CD4-positive, alpha-beta T cell treated with Interleukin-4 for 4 hours (primary cell): ENCODE results near the gene PHF21A.

Experiments used
- DNase-seq: peaks from one replicate; pipeline ENCODE4 v3.0.0-alpha.2; 2020

PHF21A gene

GRCh38 chr11:46072172-46072964 lies 48.9 kb downstream of the PHF21A start:
- no peak for DNase-seq

DNA sequence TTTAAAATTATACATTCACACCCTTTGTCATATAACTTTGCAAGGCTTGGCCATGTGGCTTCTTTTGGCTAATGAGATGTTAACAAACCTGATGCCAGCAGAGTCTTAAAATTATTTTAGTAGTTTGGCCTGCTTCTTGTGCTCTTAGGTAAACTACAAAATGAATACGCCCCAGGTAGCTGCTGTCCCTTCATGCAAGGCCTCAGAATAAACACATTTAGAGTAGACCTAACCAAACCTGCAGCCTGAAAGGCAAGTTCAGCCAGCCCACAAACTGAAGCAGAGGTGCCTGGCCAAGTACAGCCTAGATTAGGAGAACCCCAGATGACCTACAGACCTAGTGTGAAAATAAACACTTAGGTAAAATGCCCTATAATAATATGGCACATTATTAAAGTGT lies 50.2 kb downstream of the PHF21A start:
- DNase-seq = no peak

DNA sequence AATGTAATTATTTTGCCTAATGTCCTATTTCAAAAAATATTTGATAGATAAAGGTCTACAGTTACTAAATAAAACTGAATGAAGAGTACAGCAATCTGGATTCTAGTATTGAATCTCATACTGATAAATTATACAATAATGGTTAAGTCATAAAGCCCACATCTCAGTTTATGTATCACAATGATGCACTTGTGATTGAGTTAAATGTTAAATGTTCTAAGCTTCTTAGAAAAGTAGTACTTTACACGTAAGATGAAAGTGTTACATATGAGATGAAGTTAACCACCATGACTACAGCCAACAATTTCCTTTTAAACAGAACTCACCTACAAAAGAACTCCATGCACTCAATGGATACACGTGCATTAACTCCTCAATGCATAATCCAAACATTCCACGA lies 51.7 kb downstream of the PHF21A start:
- no peak for DNase-seq

DNA sequence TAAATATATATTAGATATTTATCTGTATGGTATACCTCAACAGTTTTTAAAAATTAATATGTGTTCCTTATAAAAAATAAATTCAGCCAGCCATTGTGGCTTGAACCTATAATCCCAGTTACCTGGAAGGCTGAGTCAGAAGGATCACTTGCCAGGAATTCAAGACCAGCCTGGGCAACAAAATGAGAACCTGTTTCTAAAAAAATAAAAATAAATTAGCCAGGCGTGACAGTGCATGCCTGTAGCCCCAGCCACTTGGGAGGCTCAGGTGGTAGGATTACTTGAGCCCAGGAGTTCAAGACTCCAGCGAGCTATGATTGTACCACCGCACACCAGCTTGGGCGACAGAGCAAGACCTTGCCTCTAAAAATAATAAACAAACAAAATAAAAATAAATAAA lies 54.9 kb downstream of the PHF21A start:
- no peak for DNase-seq

DNA sequence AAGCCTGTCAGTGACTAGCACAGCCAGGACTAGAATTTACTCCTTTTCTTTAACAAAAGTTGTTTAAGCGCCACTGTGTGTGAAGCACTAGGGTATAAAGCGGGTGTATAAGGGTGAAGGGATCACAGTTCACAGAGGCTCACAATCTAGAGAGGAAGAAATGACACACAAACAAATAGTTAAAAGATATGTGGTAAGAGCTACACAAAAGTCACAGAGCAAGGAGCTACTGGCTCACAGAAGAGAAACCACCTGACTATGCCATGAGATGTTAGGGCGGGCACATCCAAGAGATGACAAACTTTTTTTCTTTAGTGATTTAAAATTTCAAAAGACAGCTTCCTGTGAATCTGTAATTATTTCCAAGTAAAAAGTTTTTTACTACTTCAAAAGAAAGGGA lies 55.6 kb downstream of the PHF21A start:
- no peak for DNase-seq

GRCh38 chr11:46064221-46064620 lies 57.0 kb downstream of the PHF21A start:
- no peak for DNase-seq

DNA sequence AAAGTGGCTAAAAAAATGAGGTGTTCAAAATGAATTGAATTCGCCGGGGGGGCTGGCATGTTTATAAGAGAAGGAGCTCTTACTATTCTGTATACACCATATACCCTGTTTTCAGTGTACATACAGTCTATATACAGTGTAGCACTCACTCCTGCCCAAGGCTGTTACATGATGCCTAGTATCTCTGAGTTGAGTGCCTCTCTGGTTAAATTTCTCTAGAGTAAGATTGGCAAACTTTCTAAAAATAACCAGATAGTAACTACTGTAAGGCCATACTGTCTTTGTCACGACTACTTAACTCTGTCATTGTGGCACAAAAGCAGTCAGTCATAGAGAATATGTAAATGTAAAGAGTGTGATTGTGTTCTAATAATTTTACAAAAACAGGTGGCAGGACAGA lies 58.1 kb downstream of the PHF21A start:
- DNase-seq = no peak

DNA sequence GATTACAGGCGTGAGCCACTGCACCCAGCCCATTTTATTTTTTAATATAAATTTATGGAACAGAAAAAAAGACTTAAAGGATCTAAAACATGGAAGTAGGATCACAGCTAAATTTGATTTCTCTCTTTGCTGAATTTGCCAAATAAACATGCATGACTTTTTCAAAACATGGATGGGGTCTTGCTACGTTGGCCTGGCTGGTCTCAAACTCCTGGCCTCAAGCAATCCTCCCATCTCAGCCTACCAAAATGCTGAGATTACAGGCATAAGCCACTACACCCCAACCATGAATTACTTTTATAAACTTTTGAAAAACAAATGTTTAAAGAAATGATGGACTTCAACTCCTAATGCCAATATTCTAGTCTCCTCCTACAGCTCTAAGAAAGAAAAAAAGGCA lies 61.2 kb downstream of the PHF21A start:
- no peak for DNase-seq

GRCh38 chr11:46057489-46057888 lies 63.8 kb downstream of the PHF21A start:
- DNase-seq = no peak

GRCh38 chr11:46055371-46055770 lies 65.9 kb downstream of the PHF21A start:
- DNase-seq = no peak

GRCh38 chr11:46051102-46051501 lies 70.2 kb downstream of the PHF21A start:
- DNase-seq = no peak

GRCh38 chr11:46050662-46051061 lies 70.6 kb downstream of the PHF21A start:
- no peak for DNase-seq

DNA sequence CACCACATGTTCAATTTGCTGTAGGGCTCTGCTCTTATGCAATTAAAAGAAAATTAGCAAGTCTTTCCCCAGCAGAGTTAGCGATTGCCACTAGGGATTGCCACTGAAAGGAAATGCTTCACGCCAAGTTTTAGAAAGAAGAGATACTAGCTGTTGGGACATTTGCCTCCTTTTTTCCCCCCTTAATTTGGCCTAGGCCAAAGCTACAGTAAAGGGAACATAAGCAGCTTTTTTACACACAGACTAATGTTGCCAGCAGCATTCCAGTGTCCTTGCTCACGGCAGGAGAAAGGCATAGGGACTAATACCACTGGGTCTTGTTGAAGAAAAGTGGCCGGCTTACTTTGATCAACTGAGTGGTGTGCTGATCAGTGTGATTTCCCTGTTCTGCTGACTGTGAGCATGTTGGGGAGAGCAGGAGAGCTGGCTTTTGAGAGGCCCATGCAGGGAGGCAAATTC lies 71.2 kb downstream of the PHF21A start:
- no peak for DNase-seq

GRCh38 chr11:46049325-46049897 lies 71.8 kb downstream of the PHF21A start:
- DNase-seq = no peak

- no peak for DNase-seq
Observed at GRCh38 chr11:46048198-46048597, 73.1 kb downstream of the PHF21A start.

DNA sequence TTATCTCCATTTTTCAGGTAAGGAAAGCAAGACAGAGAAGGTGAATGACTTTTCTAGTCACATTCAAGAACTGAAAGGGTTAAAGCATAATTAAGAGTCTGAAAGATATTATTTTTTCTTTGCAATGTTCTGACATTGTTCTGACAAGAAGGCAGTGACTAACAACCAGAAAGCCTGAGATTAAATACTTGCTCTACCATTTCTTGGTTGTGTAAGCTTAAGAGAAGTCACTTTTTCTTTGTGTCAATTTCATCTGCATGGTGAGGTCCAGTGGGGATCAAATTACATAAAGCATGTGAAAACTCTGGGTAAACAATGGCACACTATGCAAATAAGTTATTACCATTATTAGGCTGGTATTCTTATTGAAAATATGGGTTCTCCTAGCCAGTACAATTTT lies 73.7 kb downstream of the PHF21A start:
- no peak for DNase-seq

- DNase-seq = no peak
Observed at GRCh38 chr11:46045811-46046210, 75.4 kb downstream of the PHF21A start.

DNA sequence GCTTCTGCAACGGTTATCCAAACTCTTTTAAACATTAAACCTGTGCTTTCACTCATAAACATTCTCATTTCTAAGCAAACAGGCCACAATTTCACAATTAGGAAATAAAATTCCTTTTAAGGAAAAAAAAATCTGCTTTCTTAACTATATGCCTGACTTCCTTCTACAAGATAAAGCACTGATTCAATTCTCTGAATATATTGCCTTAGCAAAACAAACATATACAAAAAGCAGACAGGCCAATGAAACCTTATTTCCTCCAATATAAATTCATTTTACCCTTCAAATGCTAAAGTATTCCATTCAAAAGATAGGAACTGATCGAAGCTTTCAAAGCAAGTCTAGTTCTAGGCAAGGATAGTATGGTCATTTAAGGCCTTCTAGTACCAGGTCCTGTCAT lies 76.7 kb downstream of the PHF21A start:
- no peak for DNase-seq

GRCh38 chr11:46039990-46040389 lies 81.3 kb downstream of the PHF21A start:
- no peak for DNase-seq

GRCh38 chr11:46038529-46038928 lies 82.7 kb downstream of the PHF21A start:
- DNase-seq = no peak

- no peak for DNase-seq
Observed at GRCh38 chr11:46036969-46037368, 84.3 kb downstream of the PHF21A start.

- DNase-seq = no peak
Observed at GRCh38 chr11:46036009-46036408, 85.2 kb downstream of the PHF21A start.

DNA sequence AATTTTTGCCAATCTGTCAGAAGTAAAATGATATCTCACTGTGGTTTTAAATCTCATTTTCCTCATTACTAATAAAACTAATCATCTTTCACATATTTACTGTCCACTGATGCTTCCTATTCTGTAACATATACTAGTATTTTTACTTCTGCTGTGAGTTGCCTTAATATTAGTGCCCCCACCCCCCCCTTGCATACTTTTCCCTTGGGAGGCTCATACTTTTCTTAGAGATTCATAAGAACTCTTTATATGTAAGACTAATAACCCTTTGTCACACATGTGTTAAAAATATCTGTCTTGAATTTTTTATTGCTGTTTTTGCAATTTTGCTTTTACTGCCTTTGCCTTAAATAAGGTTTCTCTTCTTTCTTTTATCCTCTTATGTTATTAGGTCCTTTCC lies 87.2 kb downstream of the PHF21A start:
- no peak for DNase-seq

DNA sequence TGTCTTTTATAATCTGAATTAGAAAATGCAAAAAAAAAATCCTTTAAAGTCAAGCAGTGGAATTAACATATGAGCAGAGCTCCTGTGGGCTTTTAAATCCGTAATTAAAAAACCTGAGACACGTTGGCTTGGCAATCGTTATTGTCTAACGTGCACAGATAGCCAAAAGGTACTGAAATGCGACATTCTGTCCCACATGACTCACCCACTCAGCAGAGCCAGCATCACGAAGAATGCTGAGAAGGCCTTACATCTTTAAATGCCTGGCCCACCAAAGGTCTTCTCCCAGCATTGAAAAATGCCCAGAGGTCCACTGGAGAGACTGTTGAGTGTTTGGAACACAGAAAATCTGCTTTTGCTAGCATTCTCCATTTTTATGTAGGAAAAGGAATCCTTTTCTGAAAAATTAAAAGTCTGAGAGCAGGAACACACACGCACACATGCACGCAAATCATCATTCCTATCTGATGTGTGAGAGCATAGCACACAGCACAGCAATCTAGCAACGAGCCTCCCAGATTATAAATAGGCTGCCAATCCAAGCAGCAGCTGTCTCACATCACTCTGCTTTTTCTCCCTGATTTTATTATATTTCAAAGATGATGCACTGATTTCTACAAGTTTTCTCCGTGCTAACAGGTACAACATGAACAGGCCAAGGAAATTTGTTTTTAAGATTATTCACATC lies 94.5 kb downstream of the PHF21A start:
- DNase-seq = no peak
